ENCODE results near the gene MED16. TPM values are rescaled to one million over a fixed set of nuclear protein-coding genes. Genes with fewer than 3 reads are reported as not detected.
"Not testable (repeated sequence)": the region's sequence is repeated elsewhere in the genome, so short reads cannot be mapped to it uniquely, and the experiment has no call there.

MED16 gene
- total and polyA plus RNA-seq, 2 of the 4 experiments (the other 2 are of a cell fraction) = 8.1 to 40.2 TPM

- H3K18ac ChIP-seq (ENCODE audit: low read depth, low read length); H2AFZ ChIP-seq (replicated peaks; ENCODE audit: low read length, poor library complexity); H3K23ac ChIP-seq (ENCODE audit: low read depth, low read length); H3K56ac ChIP-seq (ENCODE audit: extremely low read depth, insufficient read depth, low read length); dilution Hi-C loops (cut with HindIII; ENCODE audit: low sequenced_read_pairs, unreplicated experiment); in situ Hi-C loops (cut with MboI; ENCODE audit: low sequenced_read_pairs); H3K9me1 ChIP-seq (ENCODE audit: insufficient read depth, low read length); H2AK9ac ChIP-seq (replicated peaks; ENCODE audit: low read depth, low read length, poor library complexity); H3K9ac ChIP-seq (ENCODE audit: low read depth, low read length); H3K4me3 ChIP-seq (ENCODE audit: insufficient read depth, low read depth, low read length); H3K36me3 ChIP-seq (ENCODE audit: control insufficient read depth, insufficient read depth, low read length); H2BK20ac ChIP-seq (ENCODE audit: low read depth, low read length); H3K27ac ChIP-seq (ENCODE audit: insufficient read depth, low read length); BruUV-seq (replicated peaks); H3K4me1 ChIP-seq (ENCODE audit: control insufficient read depth, insufficient read depth, low read length); ATAC-seq (ENCODE audit: low read depth); H2AK5ac ChIP-seq (ENCODE audit: low read depth, low read length); H4K20me1 ChIP-seq (ENCODE audit: insufficient read depth, low read length); DNase-seq; H3K4me2 ChIP-seq (ENCODE audit: low read depth, low read length); H3K79me1 ChIP-seq (ENCODE audit: low read depth in 1 of 2, low read length in 2 of 2); H2BK5ac ChIP-seq (ENCODE audit: low read depth, low read length, poor library complexity, severe bottlenecking); intact Hi-C loops (cut with micrococcal nuclease); H4K8ac ChIP-seq (ENCODE audit: low read depth in 2 of 2, low read length in 2 of 2); H4K5ac ChIP-seq (ENCODE audit: low read depth, low read length); H3K9me3 ChIP-seq (ENCODE audit: control insufficient read depth, insufficient read depth, low read length); H2BK15ac ChIP-seq (ENCODE audit: low read depth, low read length); H3K4ac ChIP-seq (ENCODE audit: low read depth, low read length); H2BK120ac ChIP-seq (ENCODE audit: low read depth, low read length); H4K91ac ChIP-seq (ENCODE audit: insufficient read depth, low read depth, low read length); H3K27me3 ChIP-seq (ENCODE audit: control insufficient read depth, insufficient read depth, low read length); H3K14ac ChIP-seq (replicated peaks; ENCODE audit: low read depth, low read length); POLR2A ChIA-PET (ENCODE audit: unreplicated experiment): not testable (repeated sequence)
- 100% methylated on average over 2 of the region's 17 CpGs; no CpG with 5 or more reads in 1 of the 2 experiments for WGBS, 2 experiments (ENCODE audit: extremely low coverage in 2 of 2, insufficient read length in 1 of 2)
- CTCF ChIA-PET = interaction anchor here (0.7 to 1.6 kb wide), 2 partner anchors 33 to 148 kb away, joined by 3 to 5 read pairs; no protein-coding TSS in a partner anchor
Observed at GRCh38 chr19:853614-854220, 39.3 kb downstream of the MED16 start.

All from IMR-90 (cell line).